Measurements from ENCODE around the gene ADAMTS4.

ADAMTS4 gene

DNA sequence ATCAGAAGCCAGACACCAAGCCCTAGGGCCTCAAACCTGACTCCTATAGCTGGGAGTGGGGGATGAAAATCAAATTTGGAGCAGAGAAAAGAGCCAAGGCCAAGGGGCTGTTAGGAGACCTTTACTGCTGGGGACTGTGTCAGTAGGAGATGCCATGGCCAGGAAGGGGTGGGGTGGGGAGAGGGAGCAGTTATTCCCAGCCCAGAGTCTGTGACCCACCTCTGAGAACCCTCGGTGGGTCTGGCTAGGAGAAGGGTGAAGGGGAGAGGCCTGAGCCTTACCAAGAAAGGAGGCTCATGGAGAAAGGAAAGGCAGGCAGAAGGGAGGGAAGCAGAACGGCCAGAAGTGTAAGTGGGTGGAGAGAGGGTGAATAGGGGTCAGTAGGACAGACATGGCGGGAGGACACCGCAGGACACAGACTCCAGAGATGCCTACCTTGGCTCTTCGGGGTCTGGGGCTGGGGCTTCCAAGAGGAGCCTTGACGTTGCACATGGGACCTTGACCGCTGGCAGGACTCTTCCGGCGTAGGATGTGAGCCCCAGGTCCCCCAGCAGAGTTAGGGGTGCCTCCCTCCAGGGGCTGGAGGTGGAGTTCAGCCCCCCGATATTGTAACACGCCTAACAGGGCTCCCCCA is 1.2 kb downstream of the ADAMTS4 start:
- POLR2A ChIA-PET (ENCODE audit: low non-redundant PET): interaction anchor here (0.6 kb wide), 1 partner anchor 200 kb away, joined by 3 read pairs; no protein-coding TSS in a partner anchor
- CTCF ChIA-PET: interaction anchor here (1.2 kb wide), 1 partner anchor 93 kb away, joined by 9 read pairs; no protein-coding TSS in a partner anchor
- H3K27ac ChIP-seq: peak overlapping the region; percentile 80
- TF ChIP-seq, protein P1, sequence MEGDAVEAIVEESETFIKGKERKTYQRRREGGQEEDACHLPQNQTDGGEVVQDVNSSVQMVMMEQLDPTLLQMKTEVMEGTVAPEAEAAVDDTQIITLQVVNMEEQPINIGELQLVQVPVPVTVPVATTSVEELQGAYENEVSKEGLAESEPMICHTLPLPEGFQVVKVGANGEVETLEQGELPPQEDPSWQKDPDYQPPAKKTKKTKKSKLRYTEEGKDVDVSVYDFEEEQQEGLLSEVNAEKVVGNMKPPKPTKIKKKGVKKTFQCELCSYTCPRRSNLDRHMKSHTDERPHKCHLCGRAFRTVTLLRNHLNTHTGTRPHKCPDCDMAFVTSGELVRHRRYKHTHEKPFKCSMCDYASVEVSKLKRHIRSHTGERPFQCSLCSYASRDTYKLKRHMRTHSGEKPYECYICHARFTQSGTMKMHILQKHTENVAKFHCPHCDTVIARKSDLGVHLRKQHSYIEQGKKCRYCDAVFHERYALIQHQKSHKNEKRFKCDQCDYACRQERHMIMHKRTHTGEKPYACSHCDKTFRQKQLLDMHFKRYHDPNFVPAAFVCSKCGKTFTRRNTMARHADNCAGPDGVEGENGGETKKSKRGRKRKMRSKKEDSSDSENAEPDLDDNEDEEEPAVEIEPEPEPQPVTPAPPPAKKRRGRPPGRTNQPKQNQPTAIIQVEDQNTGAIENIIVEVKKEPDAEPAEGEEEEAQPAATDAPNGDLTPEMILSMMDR (conservative IDR thresholded peaks at IDR 0.05; ENCODE audit: low read depth): no peak
- DNase-seq (ENCODE audit: low spot score): no peak

DNA sequence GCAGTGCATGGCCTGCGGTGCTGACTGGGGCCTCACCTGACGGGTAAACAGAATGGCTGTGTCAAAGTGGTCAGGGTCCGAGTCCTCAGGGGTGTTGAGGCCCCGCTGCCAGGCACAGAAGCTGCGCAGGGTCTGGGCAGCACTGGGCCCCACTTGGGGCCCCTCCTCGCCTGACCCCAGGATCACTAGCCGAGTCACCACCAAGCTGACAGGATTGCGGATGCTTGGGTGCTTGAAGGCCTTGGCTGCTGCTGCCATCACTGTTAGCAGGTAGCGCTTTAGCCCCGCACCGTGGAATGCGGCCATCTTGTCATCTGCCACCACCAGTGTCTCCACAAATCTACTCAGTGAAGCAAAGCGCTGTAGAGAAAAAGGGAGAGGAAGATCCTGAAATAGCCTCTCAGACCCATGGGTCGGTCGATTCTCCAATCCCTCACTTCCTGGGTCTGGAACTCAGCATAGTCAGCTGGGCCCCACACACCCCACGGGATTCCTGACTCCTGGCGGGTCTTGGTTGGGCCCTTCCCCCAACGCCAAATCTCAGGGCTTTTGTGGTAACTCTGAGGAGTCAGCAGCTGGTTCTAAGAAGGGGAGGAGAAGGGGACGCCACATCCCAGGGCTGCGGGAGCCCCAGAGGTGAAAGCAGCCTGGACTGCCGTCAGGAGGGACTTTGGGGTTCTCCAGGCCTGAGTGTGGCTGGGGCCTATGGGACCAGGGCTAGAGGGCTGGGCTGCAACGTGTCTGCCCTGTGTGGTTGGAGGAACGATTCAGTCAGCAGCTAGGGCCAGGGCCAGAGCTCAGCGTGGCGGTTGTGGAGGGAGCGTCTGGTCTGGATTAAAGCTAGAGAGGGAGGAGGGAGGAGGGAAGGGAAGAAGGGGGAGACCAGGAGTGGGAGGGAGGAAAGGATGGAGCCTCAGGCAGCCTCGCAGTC is 2.1 kb downstream of the ADAMTS4 start:
- TF ChIP-seq, protein P1 (conservative IDR thresholded peaks at IDR 0.05; ENCODE audit: low read depth): no peak
- CTCF ChIA-PET: interaction anchor here (1.2 kb wide), 1 partner anchor 94 kb away, joined by 9 read pairs; no protein-coding TSS in a partner anchor
- no peak for DNase-seq (ENCODE audit: low spot score)
- no peak overlapping the region for H3K27ac ChIP-seq
- POLR2A ChIA-PET (ENCODE audit: low non-redundant PET): interaction anchor here (0.6 kb wide), 1 partner anchor 201 kb away, joined by 3 read pairs; no protein-coding TSS in a partner anchor

DNA sequence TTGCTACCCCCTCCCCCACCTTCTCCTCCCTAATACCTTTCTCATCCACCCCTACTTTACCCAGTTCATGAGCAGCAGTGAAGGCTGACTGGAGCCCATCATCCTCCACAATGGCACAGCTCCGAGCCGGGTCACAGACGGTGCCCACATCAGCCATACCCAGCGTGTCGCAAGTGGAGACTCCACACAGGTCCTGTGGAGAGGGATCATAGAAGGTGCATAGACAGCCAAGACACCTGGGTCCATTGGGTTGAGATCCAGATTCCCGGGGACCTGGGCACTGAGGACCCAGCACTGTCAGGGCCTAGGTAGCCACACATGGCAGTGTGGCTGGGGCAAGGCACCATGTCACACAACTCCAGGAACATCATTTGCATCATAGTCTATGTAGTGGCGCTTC is 2.7 kb downstream of the ADAMTS4 start:
- ChIA-PET POLR2A (ENCODE audit: low non-redundant PET) (no interaction called here), CTCF (no interaction called here)
- TF ChIP-seq, protein P1 (conservative IDR thresholded peaks at IDR 0.05; ENCODE audit: low read depth): no peak

DNA sequence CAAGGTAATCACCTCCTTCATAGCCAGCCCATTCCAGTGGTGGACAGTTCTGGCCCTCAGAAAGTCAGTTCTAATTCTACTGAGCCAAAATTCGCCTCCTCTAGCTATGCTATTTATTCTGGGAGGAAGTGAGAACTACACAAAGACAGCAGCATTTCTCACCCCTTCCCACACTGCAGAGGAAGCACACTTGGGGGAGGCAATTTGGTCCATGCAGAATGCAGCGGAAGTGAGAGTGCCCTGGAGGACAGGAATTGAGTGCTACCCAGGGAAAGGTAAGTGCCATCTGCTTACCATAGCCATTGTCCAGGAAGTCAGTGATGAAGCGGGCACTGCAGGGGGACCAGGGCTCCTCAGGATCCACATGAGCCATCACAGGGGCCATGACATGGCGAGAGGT is 3.7 kb downstream of the ADAMTS4 start:
- TF ChIP-seq, protein P1 (conservative IDR thresholded peaks at IDR 0.05; ENCODE audit: low read depth): no peak
- ChIA-PET POLR2A (ENCODE audit: low non-redundant PET) (no interaction called here), CTCF (no interaction called here)
- DNase-seq (ENCODE audit: low spot score): no peak
- H3K27ac ChIP-seq: no peak overlapping the region

More for the DNA sequence above, 2.7 kb downstream of the ADAMTS4 start:
- DNase-seq (ENCODE audit: low spot score): no peak
- no peak overlapping the region for H3K27ac ChIP-seq

DNA sequence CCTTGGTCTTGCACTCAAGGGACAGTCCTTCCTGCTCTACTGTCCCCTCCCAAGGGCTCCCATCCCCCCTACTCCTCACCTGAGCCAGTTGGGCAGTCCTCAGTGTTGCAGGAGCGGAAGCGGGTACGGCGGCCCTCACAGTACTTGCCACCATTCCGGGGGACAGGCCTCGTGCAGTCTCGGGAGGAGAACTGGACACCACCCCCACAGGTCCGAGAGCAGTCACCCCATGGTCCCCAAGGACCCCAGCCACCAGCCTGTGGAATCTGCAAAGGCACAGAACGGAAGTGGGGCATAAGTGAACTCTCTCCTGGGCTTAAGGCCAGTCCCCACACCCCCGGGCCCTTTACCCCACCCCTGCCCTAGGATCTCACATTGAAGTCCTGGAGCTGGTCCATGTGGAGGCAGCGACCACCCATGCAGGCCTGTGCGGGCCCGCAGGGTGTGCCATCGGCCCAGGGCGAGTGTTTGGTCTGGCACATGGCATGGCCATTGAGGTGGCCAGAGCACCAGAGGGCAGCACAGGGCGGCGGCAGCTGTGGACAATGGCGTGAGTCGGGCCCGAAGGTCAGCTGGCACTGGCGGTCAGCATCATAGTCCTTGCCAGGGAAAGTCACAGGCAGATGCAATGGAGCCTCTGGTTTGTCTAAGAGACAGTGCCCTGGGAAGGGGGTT is 5.2 kb downstream of the ADAMTS4 start:
- DNase-seq (ENCODE audit: low spot score): no peak
- TF ChIP-seq, protein P1 (conservative IDR thresholded peaks at IDR 0.05; ENCODE audit: low read depth): no peak
- ChIA-PET CTCF (interaction anchor here (0.6 to 1.8 kb wide), 5 partner anchors 28 to 189 kb away, joined by 3 to 5 read pairs (median 4); partner anchors contain the start of genes PPOX and TOMM40L), POLR2A (ENCODE audit: low non-redundant PET) (no interaction called here)
- H3K27ac ChIP-seq: peak overlapping the region; percentile 10; the same call in 1 of the 2 replicates
